GM18951 (cell line): Measurements from ENCODE around the gene TMEM204.
"Not testable (repeated sequence)": the region's sequence is repeated elsewhere in the genome, so short reads cannot be mapped to it uniquely, and the experiment has no call there.

Source experiments
- POLR2A ChIP-seq: IDR thresholded peaks from 4 replicates; pipeline ENCODE4 v1.6.1; 2011; ENCODE audit warnings: mild to moderate bottlenecking; ENCODE audit not compliant: insufficient read length, insufficient read depth; ENCODE audit errors: extremely low read depth
- in situ Hi-C: fragments of 300-500 bp; cut with MboI; formaldehyde crosslinking; loops from one replicate; pipeline ENCODE4 v1.12.0; 2022; ENCODE audit warnings: low sequenced_read_pairs, mixed read lengths, inconsistent platforms; ENCODE audit not compliant: unreplicated experiment

TMEM204 gene

GRCh38 chr16:1581804-1582203 lies 48.3 kb downstream of the TMEM204 start:
- in situ Hi-C loops = no loop called here
- TF ChIP-seq POLR2A = no peak

- in situ Hi-C loops = no loop called here
- TF ChIP-seq POLR2A = no peak
Observed at GRCh38 chr16:1583180-1583579, 49.7 kb downstream of the TMEM204 start.

- no peak for TF ChIP-seq POLR2A
- in situ Hi-C loops = no loop called here
Observed at GRCh38 chr16:1584926-1585484, 51.5 kb downstream of the TMEM204 start.

- in situ Hi-C loops = no loop called here
- no peak for TF ChIP-seq POLR2A
Observed at GRCh38 chr16:1590366-1590765, 56.9 kb downstream of the TMEM204 start.

- no peak for TF ChIP-seq POLR2A
- in situ Hi-C loops = no loop called here
Observed at GRCh38 chr16:1590930-1591705, 57.7 kb downstream of the TMEM204 start.

GRCh38 chr16:1592446-1592845 lies 59.0 kb downstream of the TMEM204 start:
- no peak for TF ChIP-seq POLR2A
- in situ Hi-C loops = no loop called here

GRCh38 chr16:1595511-1595910 lies 62.0 kb downstream of the TMEM204 start:
- in situ Hi-C loops = not testable (repeated sequence)

GRCh38 chr16:1596516-1596915 lies 63.0 kb downstream of the TMEM204 start:
- no peak for TF ChIP-seq POLR2A
- in situ Hi-C loops = no loop called here

GRCh38 chr16:1597154-1597553 lies 63.7 kb downstream of the TMEM204 start:
- no peak for TF ChIP-seq POLR2A

GRCh38 chr16:1601031-1601430 lies 67.6 kb downstream of the TMEM204 start:
- TF ChIP-seq POLR2A = no peak
- in situ Hi-C loops = no loop called here

More at GRCh38 chr16:1597154-1597553, 63.7 kb downstream of the TMEM204 start:
- in situ Hi-C loops = no loop called here

GRCh38 chr16:1601489-1601888 lies 68.0 kb downstream of the TMEM204 start:
- TF ChIP-seq POLR2A = no peak
- in situ Hi-C loops = no loop called here

- TF ChIP-seq POLR2A = no peak
- in situ Hi-C loops = no loop called here
Observed at GRCh38 chr16:1602285-1602684, 68.8 kb downstream of the TMEM204 start.
